K562 (cell line): ENCODE data around the gene HDLBP. TPM values are rescaled to one million over a fixed set of nuclear protein-coding genes. Genes with fewer than 3 reads are reported as not detected.

ENCODE experiments used
- CHD7 ChIP-seq: fragments of 200-600 bp; sonication (generic); IDR thresholded peaks from one replicate; pipeline ENCODE4 v1.6.1; 2012; ENCODE audit warnings: mild to moderate bottlenecking, low read depth, low read length, inconsistent platforms
- FOXJ2 ChIP-seq: fragments of 200-800 bp; sonication (Bioruptor generic); IDR thresholded peaks from 2 replicates; pipeline ENCODE4 v1.6.1; 2016; ENCODE audit warnings: missing genetic modification characterization, missing compliant biosample characterization
- HMGXB4 ChIP-seq: sonication (generic); formaldehyde crosslinking; IDR thresholded peaks from 2 replicates; pipeline ENCODE4 v1.8.1; 2023; ENCODE audit warnings: mild to moderate bottlenecking, missing genetic modification reagents
- MCM5 ChIP-seq: fragments of 450-650 bp; IDR thresholded peaks from 2 replicates; pipeline ENCODE4 v1.6.1; 2016; ENCODE audit warnings: low read depth
- NFIX ChIP-seq: fragments of 250-450 bp; sonication (Bioruptor Pico); IDR thresholded peaks from 2 replicates; pipeline ENCODE4 v1.4.0; 2020; ENCODE audit warnings: low read depth, mild to moderate bottlenecking, moderate library complexity
- RFX7 ChIP-seq: fragments of 250-450 bp; sonication (Bioruptor Pico); IDR thresholded peaks from 2 replicates; pipeline ENCODE4 v1.5.1; 2021; ENCODE audit warnings: mild to moderate bottlenecking
- ZNF77 ChIP-seq: fragments of 250-450 bp; sonication (Bioruptor Pico); IDR thresholded peaks from 2 replicates; pipeline ENCODE4 v1.5.0; 2020
- polyA plus RNA-seq, 8 experiments: library from polyadenylated mRNA; depleted of rRNA in 4 of 8; stranded (reverse) in 5 of 8; unstranded in 3 of 8; fragments of >200 nt; fragmentation: Nextera tagmentation in 2 of 8; fragmentation: Illumina TruSeq in 1 of 8; extraction: Ambion mirVana in 2 of 8; extraction: Trizol in 1 of 8; gene quantifications; 2 replicates each; pipeline versions ENCODE4 v1.2.1 to v1.2.3, GENCODE V29; 2011 to 2014; ENCODE audit warnings: inconsistent platforms in 1 of 8, missing spikeins in 1 of 8
- total RNA-seq, 7 experiments: library from RNA; depleted of rRNA in 6 of 7; stranded (reverse); fragments of >200 nt in 6 of 7; fragmentation: Illumina TruSeq in 2 of 7; extraction: Trizol in 2 of 7; gene quantifications; 2 replicates each; pipeline versions ENCODE4 v1.2.1 to v1.2.3, GENCODE V29; 2011 to 2021; ENCODE audit warnings: low replicate concordance in 1 of 7
- TF ChIP-seq, protein P1 (sequence below): fragments of 150-350 bp; conservative IDR thresholded peaks from 2 replicates; pipeline ENCODE4 v1.6.1; 2014; ENCODE audit warnings: low read length
- TF ChIP-seq, protein P2 (sequence below): sonication (generic); formaldehyde crosslinking; IDR thresholded peaks from 2 replicates; pipeline ENCODE4 v1.8.0; 2023; ENCODE audit warnings: mild to moderate bottlenecking, missing genetic modification reagents

The HDLBP gene
- total and polyA plus RNA-seq, 9 of the 15 experiments (the other 6 are each of a cell fraction or from before 2014, with no cell fraction given): 24.4 to 378 (median 146) TPM

DNA sequence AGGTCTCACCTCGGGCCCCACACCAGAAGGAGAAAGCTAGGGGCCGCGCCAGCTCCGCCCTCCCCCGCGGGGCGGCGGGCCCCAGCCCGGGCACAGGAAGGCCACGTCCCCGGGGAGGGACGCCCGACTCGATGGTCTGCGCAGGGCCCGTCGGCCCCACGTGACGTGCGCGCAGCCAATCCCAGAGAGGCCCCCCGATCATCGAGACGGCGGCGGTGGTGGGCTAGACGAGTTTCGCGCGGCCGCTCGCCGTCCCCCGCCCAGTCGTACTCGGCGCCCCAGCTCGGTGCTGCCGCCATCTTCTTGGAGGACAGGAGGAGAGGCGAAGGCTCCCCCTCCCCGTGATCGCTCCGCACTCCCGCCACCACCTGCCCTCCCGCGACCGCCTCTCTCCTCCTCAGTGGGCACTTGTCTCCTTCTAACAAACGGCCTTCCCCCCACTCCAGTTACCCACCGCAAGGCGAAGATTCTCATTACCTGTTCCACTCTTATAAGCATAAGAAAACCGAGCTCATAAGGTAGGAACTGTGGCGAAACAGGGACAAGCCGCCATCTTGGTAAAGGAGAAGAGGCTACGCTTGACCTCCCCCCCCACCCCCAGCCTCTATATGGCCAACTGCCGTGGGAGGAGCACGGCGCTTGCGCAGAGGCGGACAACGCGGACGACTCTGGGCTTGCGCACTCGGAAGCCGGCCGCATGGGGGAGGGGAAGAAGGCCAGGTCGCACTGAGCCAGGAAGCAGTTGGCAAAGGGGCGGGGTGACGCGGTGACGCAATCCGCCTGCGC lies at the start of gene HDLBP (continued):
- TF ChIP-seq, protein P1, sequence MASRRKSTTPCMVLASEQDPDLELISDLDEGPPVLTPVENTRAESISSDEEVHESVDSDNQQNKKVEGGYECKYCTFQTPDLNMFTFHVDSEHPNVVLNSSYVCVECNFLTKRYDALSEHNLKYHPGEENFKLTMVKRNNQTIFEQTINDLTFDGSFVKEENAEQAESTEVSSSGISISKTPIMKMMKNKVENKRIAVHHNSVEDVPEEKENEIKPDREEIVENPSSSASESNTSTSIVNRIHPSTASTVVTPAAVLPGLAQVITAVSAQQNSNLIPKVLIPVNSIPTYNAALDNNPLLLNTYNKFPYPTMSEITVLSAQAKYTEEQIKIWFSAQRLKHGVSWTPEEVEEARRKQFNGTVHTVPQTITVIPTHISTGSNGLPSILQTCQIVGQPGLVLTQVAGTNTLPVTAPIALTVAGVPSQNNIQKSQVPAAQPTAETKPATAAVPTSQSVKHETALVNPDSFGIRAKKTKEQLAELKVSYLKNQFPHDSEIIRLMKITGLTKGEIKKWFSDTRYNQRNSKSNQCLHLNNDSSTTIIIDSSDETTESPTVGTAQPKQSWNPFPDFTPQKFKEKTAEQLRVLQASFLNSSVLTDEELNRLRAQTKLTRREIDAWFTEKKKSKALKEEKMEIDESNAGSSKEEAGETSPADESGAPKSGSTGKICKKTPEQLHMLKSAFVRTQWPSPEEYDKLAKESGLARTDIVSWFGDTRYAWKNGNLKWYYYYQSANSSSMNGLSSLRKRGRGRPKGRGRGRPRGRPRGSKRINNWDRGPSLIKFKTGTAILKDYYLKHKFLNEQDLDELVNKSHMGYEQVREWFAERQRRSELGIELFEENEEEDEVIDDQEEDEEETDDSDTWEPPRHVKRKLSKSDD: no peak
- 0 out of 2 replicates have a peak, but pooled peaks have one; percentile 17 for TF ChIP-seq HMGXB4 (CRISPR knock-in tag)
- TF ChIP-seq ZNF77 (CRISPR knock-in tag): no peak
- no peak for TF ChIP-seq MCM5
- TF ChIP-seq, protein P2, sequence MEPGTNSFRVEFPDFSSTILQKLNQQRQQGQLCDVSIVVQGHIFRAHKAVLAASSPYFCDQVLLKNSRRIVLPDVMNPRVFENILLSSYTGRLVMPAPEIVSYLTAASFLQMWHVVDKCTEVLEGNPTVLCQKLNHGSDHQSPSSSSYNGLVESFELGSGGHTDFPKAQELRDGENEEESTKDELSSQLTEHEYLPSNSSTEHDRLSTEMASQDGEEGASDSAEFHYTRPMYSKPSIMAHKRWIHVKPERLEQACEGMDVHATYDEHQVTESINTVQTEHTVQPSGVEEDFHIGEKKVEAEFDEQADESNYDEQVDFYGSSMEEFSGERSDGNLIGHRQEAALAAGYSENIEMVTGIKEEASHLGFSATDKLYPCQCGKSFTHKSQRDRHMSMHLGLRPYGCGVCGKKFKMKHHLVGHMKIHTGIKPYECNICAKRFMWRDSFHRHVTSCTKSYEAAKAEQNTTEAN (CRISPR knock-in tag): no peak
- no peak for TF ChIP-seq CHD7
- TF ChIP-seq RFX7 (CRISPR knock-in tag): no peak
- TF ChIP-seq NFIX (CRISPR knock-in tag): no peak
- no peak; the same call in 1 of the 2 replicates for TF ChIP-seq FOXJ2 (tag)
